ENCODE data around the gene CNKSR2.
"Not testable (repeated sequence)": the region's sequence is repeated elsewhere in the genome, so short reads cannot be mapped to it uniquely, and the experiment has no call there.

The CNKSR2 gene

GRCh38 chrX:21440911-21441310 lies 66.7 kb downstream of the CNKSR2 start:
- no peak for DNase-seq (ENCODE audit: low spot score)

GRCh38 chrX:21457718-21458117 lies 83.5 kb downstream of the CNKSR2 start:
- no peak for DNase-seq (ENCODE audit: low spot score)

- no peak for DNase-seq (ENCODE audit: low spot score)
Observed at GRCh38 chrX:21469071-21469470, 94.9 kb downstream of the CNKSR2 start.

- no peak for DNase-seq (ENCODE audit: low spot score)
Observed at GRCh38 chrX:21476909-21477308, 102.7 kb downstream of the CNKSR2 start.

- DNase-seq (ENCODE audit: low spot score) = peak; percentile 48
Observed at GRCh38 chrX:21479695-21480270, 105.6 kb downstream of the CNKSR2 start.

GRCh38 chrX:21481761-21482160 lies 107.5 kb downstream of the CNKSR2 start:
- DNase-seq (ENCODE audit: low spot score) = no peak

- DNase-seq (ENCODE audit: low spot score) = not testable (repeated sequence)
Observed at GRCh38 chrX:21484051-21484450, 109.8 kb downstream of the CNKSR2 start.

GRCh38 chrX:21487832-21488231 lies 113.6 kb downstream of the CNKSR2 start:
- no peak for DNase-seq (ENCODE audit: low spot score)

- DNase-seq (ENCODE audit: low spot score) = no peak
Observed at GRCh38 chrX:21490341-21490740, 116.1 kb downstream of the CNKSR2 start.

GRCh38 chrX:21493226-21493830 lies 119.1 kb downstream of the CNKSR2 start:
- peak; percentile 1 for DNase-seq (ENCODE audit: low spot score)

GRCh38 chrX:21503593-21503992 lies 129.4 kb downstream of the CNKSR2 start:
- DNase-seq (ENCODE audit: low spot score) = no peak

GRCh38 chrX:21509912-21510311 lies 135.7 kb downstream of the CNKSR2 start:
- DNase-seq (ENCODE audit: low spot score) = peak; percentile 0

GRCh38 chrX:21524008-21524407 lies 149.8 kb downstream of the CNKSR2 start:
- DNase-seq (ENCODE audit: low spot score) = peak; percentile 0

- peak; percentile 1 for DNase-seq (ENCODE audit: low spot score)
Observed at GRCh38 chrX:21528076-21528475, 153.9 kb downstream of the CNKSR2 start.

GRCh38 chrX:21529771-21530170 lies 155.6 kb downstream of the CNKSR2 start:
- DNase-seq (ENCODE audit: low spot score) = no peak

- DNase-seq (ENCODE audit: low spot score) = not testable (repeated sequence)
Observed at GRCh38 chrX:21544642-21545041, 170.4 kb downstream of the CNKSR2 start.

- no peak for DNase-seq (ENCODE audit: low spot score)
Observed at GRCh38 chrX:21559417-21559816, 185.2 kb downstream of the CNKSR2 start.

- no peak for DNase-seq (ENCODE audit: low spot score)
Observed at GRCh38 chrX:21565025-21565424, 190.8 kb downstream of the CNKSR2 start.

- no peak for DNase-seq (ENCODE audit: low spot score)
Observed at GRCh38 chrX:21574793-21575192, 200.6 kb downstream of the CNKSR2 start.

GRCh38 chrX:21581479-21581878 lies 207.3 kb downstream of the CNKSR2 start:
- DNase-seq (ENCODE audit: low spot score) = no peak

- no peak for DNase-seq (ENCODE audit: low spot score)
Observed at GRCh38 chrX:21586001-21586400, 211.8 kb downstream of the CNKSR2 start.

GRCh38 chrX:21590012-21590776 lies 216.0 kb downstream of the CNKSR2 start:
- DNase-seq (ENCODE audit: low spot score) = no peak

GRCh38 chrX:21606002-21606401 lies 231.8 kb downstream of the CNKSR2 start:
- DNase-seq (ENCODE audit: low spot score) = no peak
